Aorta (tissue), 5 donors: ENCODE results near the gene ACP3. TPM values are rescaled to one million over a fixed set of nuclear protein-coding genes. Genes with fewer than 3 reads are reported as not detected.
A peak's percentile ranks its signal among the peaks of the same experiment; 100 is the strongest.
"Not testable (repeated sequence)": the region's sequence is repeated elsewhere in the genome, so short reads cannot be mapped to it uniquely, and the experiment has no call there.

ENCODE experiments used
- ATAC-seq: fragments of 200-7000 bp; cut with Tn5 transposase; one replicate; pipeline ENCODE4 v1.9.1; 2022; ENCODE audit warnings: moderate library complexity; ENCODE audit not compliant: low FRiP score
- DNase-seq, 2 donors: peaks; one replicate each; pipeline ENCODE4 v3.0.0-alpha.2; 2020
- H3K27ac ChIP-seq, 2 donors: one replicate each; pipeline ENCODE4 v1.5.1; 2013; ENCODE audit warnings: low read length in 2 of 2, mild to moderate bottlenecking in 2 of 2, moderate library complexity in 2 of 2, control low read depth in 1 of 2, inconsistent platforms in 1 of 2, low read depth in 1 of 2
- H3K27me3 ChIP-seq, 2 donors: one replicate each; pipeline ENCODE4 v1.6.1; 2013; ENCODE audit warnings: control low read depth in 1 of 2, low read length in 1 of 2, mild to moderate bottlenecking in 1 of 2, moderate library complexity in 1 of 2; ENCODE audit not compliant: insufficient read depth in 2 of 2, control insufficient read depth in 1 of 2
- H3K36me3 ChIP-seq, 2 donors: one replicate each; pipeline ENCODE4 v1.6.1; 2013; ENCODE audit warnings: control low read depth in 1 of 2, low read length in 1 of 2, mild to moderate bottlenecking in 1 of 2; ENCODE audit not compliant: insufficient read depth in 2 of 2, control insufficient read depth in 1 of 2
- H3K4me1 ChIP-seq, 2 donors: one replicate each; pipeline ENCODE4 v1.6.1; 2013; ENCODE audit warnings: low read length in 2 of 2, control low read depth in 1 of 2, mild to moderate bottlenecking in 1 of 2, moderate library complexity in 1 of 2; ENCODE audit not compliant: insufficient read depth in 2 of 2, control insufficient read depth in 1 of 2
- H3K4me3 ChIP-seq, 2 donors: one replicate each; pipeline ENCODE4 v1.5.1; 2013; ENCODE audit warnings: low read length in 2 of 2, control low read depth in 1 of 2, mild to moderate bottlenecking in 1 of 2
- H3K9me3 ChIP-seq: one replicate; pipeline ENCODE4 v1.6.1; 2013; ENCODE audit warnings: mild to moderate bottlenecking, low read length; ENCODE audit not compliant: control insufficient read depth
- WGBS, 2 donors: extraction: QIAGEN DNeasy Blood & Tissue Kit; methylation state at CpG; one replicate each; pipeline ENCODE4 v1.1.7; 2013; 5-methylcytosine and 5-hydroxymethylcytosine counted together
- intact Hi-C, 2 donors: fragments of 100-400 bp; cut with DNase I; formaldehyde crosslinking; loops; one replicate each; pipeline versions ENCODE4 v1.14.2 to v1.15.0; 2022
- polyA plus RNA-seq, 2 donors: library from polyadenylated mRNA; stranded (reverse); fragments of 200-250 nt; gene quantifications; one replicate each; pipeline ENCODE4 v1.2.3, GENCODE V29; 2013
- total RNA-seq, 2 donors: library from RNA; stranded (reverse); fragmentation: NEBNext Ultra II Directional; extraction: Animal tissue kit (Norgen Biotek cat#: 25700); gene quantifications; one replicate each; pipeline ENCODE4 v1.2.1, GENCODE V29; 2021
- donor health status: healthy with polysubstance abuse.
- donor health status: Bipolar disorder and iron deficiency.
- donor health status: DM: no; HTN: no; CAD: no.
- donor health status: DM: no; HTN: no; CAD: no.
- donor health status: DM: yes; HTN: yes; CAD: no.

ACP3 gene
- total and polyA plus RNA-seq, 4 donors, result 0.63 to 4.2 (median 1.2) TPM; not detected in 1

GRCh38 chr3:132382267-132382666, 65.1 kb downstream of the ACP3 start:
- intact Hi-C loops, result no loop called here
- ATAC-seq, result no peak

GRCh38 chr3:132382688-132383194, 65.5 kb downstream of the ACP3 start:
- intact Hi-C loops, result no loop called here

More at GRCh38 chr3:132382267-132382666, 65.1 kb downstream of the ACP3 start:
- Histone ChIP-seq H3K27me3 (peaks cover 0 to 1% of the 10 kb centered on the region in 2 donors), H3K27ac (no peak overlapping the region), H3K36me3 (no peaks in the 10 kb centered on the region), H3K4me3 (no peak overlapping the region), H3K9me3 (no peaks in the 10 kb centered on the region), H3K4me1 (no peaks in the 10 kb centered on the region)
- WGBS, 2 donors, result 50 to 71% methylated on average over 4 of the region's 4 CpGs
- DNase-seq, result no peak

GRCh38 chr3:132386259-132386658, 69.1 kb downstream of the ACP3 start:
- Histone ChIP-seq H3K36me3 (no peaks in the 10 kb centered on the region), H3K27me3 (peaks cover 0 to 2% of the 10 kb centered on the region in 2 donors), H3K4me1 (no peaks in the 10 kb centered on the region), H3K27ac (no peak overlapping the region), H3K4me3 (no peak overlapping the region), H3K9me3 (no peaks in the 10 kb centered on the region)
- ATAC-seq (no peak), DNase-seq (no peak)
- intact Hi-C loops, result no loop called here
- 77 to 81% methylated on average over 8 of the region's 8 CpGs for WGBS, 2 donors

More at GRCh38 chr3:132382688-132383194, 65.5 kb downstream of the ACP3 start:
- ATAC-seq, result no peak
- no peak for DNase-seq
- H3K9me3 ChIP-seq, result no peaks in the 10 kb centered on the region
- no peaks in the 10 kb centered on the region for H3K4me1 ChIP-seq
- H3K36me3 ChIP-seq, result no peaks in the 10 kb centered on the region
- H3K4me3 ChIP-seq, result no peak overlapping the region
- no peak overlapping the region for H3K27ac ChIP-seq
- peaks cover 0 to 2% of the 10 kb centered on the region in 2 donors for H3K27me3 ChIP-seq

- H3K9me3 ChIP-seq, H3K27ac ChIP-seq, H3K27me3 ChIP-seq, H3K4me1 ChIP-seq, DNase-seq, H3K36me3 ChIP-seq, H3K4me3 ChIP-seq, ATAC-seq: not testable (repeated sequence)
- 76 to 91% methylated on average over 1 of the region's 1 CpG for WGBS, 2 donors
- intact Hi-C loops, result loop anchor here in 1 of 2 donors (10.0 kb wide), 1 partner anchor 138 kb away; no protein-coding TSS in a partner anchor
Observed at GRCh38 chr3:132392675-132393074, 75.5 kb downstream of the ACP3 start.

- no peak for ATAC-seq
- H3K9me3 ChIP-seq, result peaks cover 2% of the 10 kb centered on the region
- intact Hi-C loops, result loop anchor here in 1 of 2 donors (10.0 kb wide), 1 partner anchor 140 kb away; no protein-coding TSS in a partner anchor
Observed at GRCh38 chr3:132394320-132394719, 77.1 kb downstream of the ACP3 start.

GRCh38 chr3:132395126-132395525, 77.9 kb downstream of the ACP3 start:
- no peak overlapping the region for H3K4me3 ChIP-seq
- intact Hi-C loops, result loop anchor here (5.0 to 10.0 kb wide), 2 partner anchors 38 to 140 kb away; no protein-coding TSS in a partner anchor
- WGBS, 2 donors, result 86 to 88% methylated on average over 1 of the region's 1 CpG
- H3K4me1 ChIP-seq, result no peaks in the 10 kb centered on the region
- peaks cover 2% of the 10 kb centered on the region for H3K9me3 ChIP-seq
- H3K36me3 ChIP-seq, result no peaks in the 10 kb centered on the region
- H3K27ac ChIP-seq, result no peak overlapping the region
- no peak for ATAC-seq
- H3K27me3 ChIP-seq, result no peaks in the 10 kb centered on the region
- no peak for DNase-seq

More at GRCh38 chr3:132394320-132394719, 77.1 kb downstream of the ACP3 start:
- no peaks in the 10 kb centered on the region for H3K4me1 ChIP-seq
- no peaks in the 10 kb centered on the region for H3K36me3 ChIP-seq
- no peak for DNase-seq
- no peak overlapping the region for H3K27ac ChIP-seq
- no peak overlapping the region for H3K4me3 ChIP-seq
- H3K27me3 ChIP-seq, result no peaks in the 10 kb centered on the region
- 15 to 18% methylated on average over 2 of the region's 2 CpGs for WGBS, 2 donors

GRCh38 chr3:132396255-132396654, 79.0 kb downstream of the ACP3 start:
- intact Hi-C loops, result loop anchor here (5.0 to 10.0 kb wide), 2 partner anchors 39 to 141 kb away; no protein-coding TSS in a partner anchor
- no peak overlapping the region for H3K4me3 ChIP-seq
- DNase-seq, result peak in 1 of 2 donors; percentile 64
- no peaks in the 10 kb centered on the region for H3K27me3 ChIP-seq
- no peak for ATAC-seq
- 93 to 97% methylated on average over 24 of the region's 24 CpGs for WGBS, 2 donors
- H3K27ac ChIP-seq, result no peak overlapping the region
- H3K4me1 ChIP-seq, result no peaks in the 10 kb centered on the region
- H3K36me3 ChIP-seq, result no peaks in the 10 kb centered on the region
- peaks cover 2% of the 10 kb centered on the region for H3K9me3 ChIP-seq

- H3K9me3 ChIP-seq, H3K27ac ChIP-seq, H3K4me3 ChIP-seq, DNase-seq, H3K36me3 ChIP-seq, H3K4me1 ChIP-seq, ATAC-seq, H3K27me3 ChIP-seq: not testable (repeated sequence)
- intact Hi-C loops, result loop anchor here (5.0 to 10.0 kb wide), 2 partner anchors 39 to 142 kb away; no protein-coding TSS in a partner anchor
- 82 to 91% methylated on average over 8 of the region's 8 CpGs for WGBS, 2 donors
Observed at GRCh38 chr3:132396776-132397175, 79.6 kb downstream of the ACP3 start.
